Measurements from ENCODE around the gene CNTNAP5.
"Not testable (repeated sequence)": the region's sequence is repeated elsewhere in the genome, so short reads cannot be mapped to it uniquely, and the experiment has no call there.

DNA sequence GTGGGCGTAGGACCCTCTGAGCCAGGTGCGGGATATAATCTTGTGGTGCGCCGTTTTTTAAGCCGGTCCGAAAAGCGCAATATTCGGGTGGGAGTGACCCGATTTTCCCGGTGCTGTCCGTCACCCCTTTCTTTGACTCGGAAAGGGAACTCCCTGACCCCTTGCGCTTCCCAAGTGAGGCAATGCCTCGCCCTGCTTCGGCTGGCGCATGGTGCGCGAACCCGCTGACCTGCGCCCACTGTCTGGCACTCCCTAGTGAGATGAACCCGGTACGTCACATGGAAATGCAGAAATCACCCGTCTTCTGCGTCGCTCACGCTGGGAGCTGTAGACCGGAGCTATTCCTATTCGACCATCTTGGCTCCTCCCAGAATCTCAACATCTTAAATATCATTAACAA, 336.9 kb downstream of the CNTNAP5 start:
- TF ChIP-seq, protein P1, sequence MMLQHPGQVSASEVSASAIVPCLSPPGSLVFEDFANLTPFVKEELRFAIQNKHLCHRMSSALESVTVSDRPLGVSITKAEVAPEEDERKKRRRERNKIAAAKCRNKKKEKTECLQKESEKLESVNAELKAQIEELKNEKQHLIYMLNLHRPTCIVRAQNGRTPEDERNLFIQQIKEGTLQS (IDR thresholded peaks at IDR 0.05): not testable (repeated sequence)
- TF ChIP-seq, protein P2, sequence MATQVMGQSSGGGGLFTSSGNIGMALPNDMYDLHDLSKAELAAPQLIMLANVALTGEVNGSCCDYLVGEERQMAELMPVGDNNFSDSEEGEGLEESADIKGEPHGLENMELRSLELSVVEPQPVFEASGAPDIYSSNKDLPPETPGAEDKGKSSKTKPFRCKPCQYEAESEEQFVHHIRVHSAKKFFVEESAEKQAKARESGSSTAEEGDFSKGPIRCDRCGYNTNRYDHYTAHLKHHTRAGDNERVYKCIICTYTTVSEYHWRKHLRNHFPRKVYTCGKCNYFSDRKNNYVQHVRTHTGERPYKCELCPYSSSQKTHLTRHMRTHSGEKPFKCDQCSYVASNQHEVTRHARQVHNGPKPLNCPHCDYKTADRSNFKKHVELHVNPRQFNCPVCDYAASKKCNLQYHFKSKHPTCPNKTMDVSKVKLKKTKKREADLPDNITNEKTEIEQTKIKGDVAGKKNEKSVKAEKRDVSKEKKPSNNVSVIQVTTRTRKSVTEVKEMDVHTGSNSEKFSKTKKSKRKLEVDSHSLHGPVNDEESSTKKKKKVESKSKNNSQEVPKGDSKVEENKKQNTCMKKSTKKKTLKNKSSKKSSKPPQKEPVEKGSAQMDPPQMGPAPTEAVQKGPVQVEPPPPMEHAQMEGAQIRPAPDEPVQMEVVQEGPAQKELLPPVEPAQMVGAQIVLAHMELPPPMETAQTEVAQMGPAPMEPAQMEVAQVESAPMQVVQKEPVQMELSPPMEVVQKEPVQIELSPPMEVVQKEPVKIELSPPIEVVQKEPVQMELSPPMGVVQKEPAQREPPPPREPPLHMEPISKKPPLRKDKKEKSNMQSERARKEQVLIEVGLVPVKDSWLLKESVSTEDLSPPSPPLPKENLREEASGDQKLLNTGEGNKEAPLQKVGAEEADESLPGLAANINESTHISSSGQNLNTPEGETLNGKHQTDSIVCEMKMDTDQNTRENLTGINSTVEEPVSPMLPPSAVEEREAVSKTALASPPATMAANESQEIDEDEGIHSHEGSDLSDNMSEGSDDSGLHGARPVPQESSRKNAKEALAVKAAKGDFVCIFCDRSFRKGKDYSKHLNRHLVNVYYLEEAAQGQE (IDR thresholded peaks at IDR 0.05): not testable (repeated sequence)
- not testable (repeated sequence) for TF ChIP-seq EGR1 (IDR thresholded peaks at IDR 0.05; ENCODE audit: low read depth in 2 of 2); RAD21 (IDR thresholded peaks at IDR 0.05); YY1 (IDR thresholded peaks at IDR 0.05); GABPA (IDR thresholded peaks at IDR 0.05 in 1 of 2, conservative IDR thresholded peaks at IDR 0.05 in 1 of 2); NR2F2 (IDR thresholded peaks at IDR 0.05); SP1 (IDR thresholded peaks at IDR 0.05); HNF4G (IDR thresholded peaks at IDR 0.05); JUND (IDR thresholded peaks at IDR 0.05); FOXA1 (IDR thresholded peaks at IDR 0.05)
- TF ChIP-seq, protein P3, sequence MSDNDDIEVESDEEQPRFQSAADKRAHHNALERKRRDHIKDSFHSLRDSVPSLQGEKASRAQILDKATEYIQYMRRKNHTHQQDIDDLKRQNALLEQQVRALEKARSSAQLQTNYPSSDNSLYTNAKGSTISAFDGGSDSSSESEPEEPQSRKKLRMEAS (IDR thresholded peaks at IDR 0.05): not testable (repeated sequence)
- TF ChIP-seq, protein P4, sequence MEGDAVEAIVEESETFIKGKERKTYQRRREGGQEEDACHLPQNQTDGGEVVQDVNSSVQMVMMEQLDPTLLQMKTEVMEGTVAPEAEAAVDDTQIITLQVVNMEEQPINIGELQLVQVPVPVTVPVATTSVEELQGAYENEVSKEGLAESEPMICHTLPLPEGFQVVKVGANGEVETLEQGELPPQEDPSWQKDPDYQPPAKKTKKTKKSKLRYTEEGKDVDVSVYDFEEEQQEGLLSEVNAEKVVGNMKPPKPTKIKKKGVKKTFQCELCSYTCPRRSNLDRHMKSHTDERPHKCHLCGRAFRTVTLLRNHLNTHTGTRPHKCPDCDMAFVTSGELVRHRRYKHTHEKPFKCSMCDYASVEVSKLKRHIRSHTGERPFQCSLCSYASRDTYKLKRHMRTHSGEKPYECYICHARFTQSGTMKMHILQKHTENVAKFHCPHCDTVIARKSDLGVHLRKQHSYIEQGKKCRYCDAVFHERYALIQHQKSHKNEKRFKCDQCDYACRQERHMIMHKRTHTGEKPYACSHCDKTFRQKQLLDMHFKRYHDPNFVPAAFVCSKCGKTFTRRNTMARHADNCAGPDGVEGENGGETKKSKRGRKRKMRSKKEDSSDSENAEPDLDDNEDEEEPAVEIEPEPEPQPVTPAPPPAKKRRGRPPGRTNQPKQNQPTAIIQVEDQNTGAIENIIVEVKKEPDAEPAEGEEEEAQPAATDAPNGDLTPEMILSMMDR (IDR thresholded peaks at IDR 0.05; ENCODE audit: low read depth, low read length, missing input control): not testable (repeated sequence)
- TF ChIP-seq, protein P5, sequence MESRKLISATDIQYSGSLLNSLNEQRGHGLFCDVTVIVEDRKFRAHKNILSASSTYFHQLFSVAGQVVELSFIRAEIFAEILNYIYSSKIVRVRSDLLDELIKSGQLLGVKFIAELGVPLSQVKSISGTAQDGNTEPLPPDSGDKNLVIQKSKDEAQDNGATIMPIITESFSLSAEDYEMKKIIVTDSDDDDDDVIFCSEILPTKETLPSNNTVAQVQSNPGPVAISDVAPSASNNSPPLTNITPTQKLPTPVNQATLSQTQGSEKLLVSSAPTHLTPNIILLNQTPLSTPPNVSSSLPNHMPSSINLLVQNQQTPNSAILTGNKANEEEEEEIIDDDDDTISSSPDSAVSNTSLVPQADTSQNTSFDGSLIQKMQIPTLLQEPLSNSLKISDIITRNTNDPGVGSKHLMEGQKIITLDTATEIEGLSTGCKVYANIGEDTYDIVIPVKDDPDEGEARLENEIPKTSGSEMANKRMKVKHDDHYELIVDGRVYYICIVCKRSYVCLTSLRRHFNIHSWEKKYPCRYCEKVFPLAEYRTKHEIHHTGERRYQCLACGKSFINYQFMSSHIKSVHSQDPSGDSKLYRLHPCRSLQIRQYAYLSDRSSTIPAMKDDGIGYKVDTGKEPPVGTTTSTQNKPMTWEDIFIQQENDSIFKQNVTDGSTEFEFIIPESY (IDR thresholded peaks at IDR 0.05): not testable (repeated sequence)
